Stimulated activated CD4-positive, alpha-beta T cell treated with anti-CD3 and anti-CD28 coated beads, TNF-alpha, amount 100 ng/mL, for 1 hour (primary cell): ENCODE results near the gene CSNK1G1.
"Not testable (repeated sequence)": the region's sequence is repeated elsewhere in the genome, so short reads cannot be mapped to it uniquely, and the experiment has no call there.

Experiments
- DNase-seq, 3 donors: peaks; one replicate each; pipeline ENCODE4 v3.0.0-alpha.2; 2020; ENCODE audit warnings: low read depth in 3 of 3, low spot score in 1 of 3

CSNK1G1 gene

GRCh38 chr15:64137226-64137833 lies 218.6 kb downstream of the CSNK1G1 start:
- DNase-seq, result no peak

- DNase-seq, result no peak
Observed at GRCh38 chr15:64136347-64136746, 219.6 kb downstream of the CSNK1G1 start.

- DNase-seq, result no peak
Observed at GRCh38 chr15:64134345-64134829, 221.6 kb downstream of the CSNK1G1 start.

- no peak for DNase-seq
Observed at GRCh38 chr15:64133623-64134344, 222.2 kb downstream of the CSNK1G1 start.

GRCh38 chr15:64132217-64132616 lies 223.8 kb downstream of the CSNK1G1 start:
- DNase-seq, result no peak

- DNase-seq, result no peak
Observed at GRCh38 chr15:64131547-64131946, 224.4 kb downstream of the CSNK1G1 start.

GRCh38 chr15:64130159-64130558 lies 225.8 kb downstream of the CSNK1G1 start:
- DNase-seq, result no peak

GRCh38 chr15:64127521-64128270 lies 228.3 kb downstream of the CSNK1G1 start:
- no peak for DNase-seq

GRCh38 chr15:64125978-64126377 lies 230.0 kb downstream of the CSNK1G1 start:
- DNase-seq, result no peak

GRCh38 chr15:64122936-64123351 lies 233.0 kb downstream of the CSNK1G1 start:
- DNase-seq, result no peak

- no peak for DNase-seq
Observed at GRCh38 chr15:64122444-64122843, 233.5 kb downstream of the CSNK1G1 start.

- no peak for DNase-seq
Observed at GRCh38 chr15:64121614-64122013, 234.4 kb downstream of the CSNK1G1 start.

GRCh38 chr15:64120322-64120721 lies 235.7 kb downstream of the CSNK1G1 start:
- DNase-seq, result not testable (repeated sequence)

- DNase-seq, result no peak
Observed at GRCh38 chr15:64117759-64118487, 238.1 kb downstream of the CSNK1G1 start.
